ENCODE data around the gene IL34. TPM values are rescaled to one million over a fixed set of nuclear protein-coding genes. Genes with fewer than 3 reads are reported as not detected.
A peak's percentile ranks its signal among the peaks of the same experiment; 100 is the strongest.

Gene IL34
- total RNA-seq = 10 to 100 TPM in 1 of 3 donors, 1 to 10 TPM in 1, under 1 TPM in 1; 0.64 to 37.9 (median 7.5) TPM

- no peaks in the 10 kb centered on the region for H3K27me3 ChIP-seq
- no peaks in the 10 kb centered on the region for H3K9me3 ChIP-seq
- intact Hi-C loops (cut with DNase I; ENCODE audit: low total_unique reads) = no loop called here
- H3K4me3 ChIP-seq = peak within 1 kb of the TSS in 1 of 3 donors; percentile 15
- H3K36me3 ChIP-seq = no peaks in the 10 kb centered on the region
- TF ChIP-seq POLR2A (IDR thresholded peaks at IDR 0.05) (no peak), CTCF (IDR thresholded peaks at IDR 0.05) (no peak), POLR2AphosphoS5 (IDR thresholded peaks at IDR 0.05) (no peak)
- H3K4me1 ChIP-seq = no peaks in the 10 kb centered on the region
- H3K27ac ChIP-seq = peak within 1 kb of the TSS in 1 of 2 donors; percentile 52
- DNase-seq (ENCODE audit: low spot score in 2 of 2) = no peak
These were observed at the start of gene IL34 for GRCh38 chr16:70646260-70647241. IL34 (plus strand) TSS chr16:70646559; CDS start chr16:70646948, 389 bp downstream.

- Histone ChIP-seq H3K36me3 (no peaks in the 10 kb centered on the region), H3K4me1 (peaks cover 0 to 7% of the 10 kb centered on the region in 2 donors), H3K27ac (no peak overlapping the region), H3K27me3 (no peaks in the 10 kb centered on the region), H3K4me3 (no peak overlapping the region), H3K9me3 (no peaks in the 10 kb centered on the region)
- TF ChIP-seq POLR2A (IDR thresholded peaks at IDR 0.05) = no peak
- no peak for TF ChIP-seq POLR2AphosphoS5 (IDR thresholded peaks at IDR 0.05)
- TF ChIP-seq CTCF (IDR thresholded peaks at IDR 0.05) = no peak
- intact Hi-C loops (cut with DNase I; ENCODE audit: low total_unique reads) = no loop called here
- no peak for DNase-seq (ENCODE audit: low spot score in 2 of 2)
These were observed 49.1 kb upstream of the IL34 start for GRCh38 chr16:70597135-70597835.

GRCh38 chr16:70598937-70599503, 47.3 kb upstream of the IL34 start:
- no peak for TF ChIP-seq CTCF (IDR thresholded peaks at IDR 0.05)
- TF ChIP-seq POLR2AphosphoS5 (IDR thresholded peaks at IDR 0.05) = no peak
- no peak for TF ChIP-seq POLR2A (IDR thresholded peaks at IDR 0.05)
- DNase-seq (ENCODE audit: low spot score in 2 of 2) = no peak
- Histone ChIP-seq H3K4me1 (peaks cover 0 to 7% of the 10 kb centered on the region in 2 donors), H3K27me3 (no peaks in the 10 kb centered on the region), H3K36me3 (no peaks in the 10 kb centered on the region), H3K27ac (peak overlapping the region in 1 of 2 donors; percentile 12), H3K4me3 (no peak overlapping the region), H3K9me3 (no peaks in the 10 kb centered on the region)
- intact Hi-C loops (cut with DNase I; ENCODE audit: low total_unique reads) = no loop called here

- intact Hi-C loops (cut with DNase I; ENCODE audit: low total_unique reads) = no loop called here
- no peak for TF ChIP-seq POLR2A (IDR thresholded peaks at IDR 0.05)
- TF ChIP-seq POLR2AphosphoS5 (IDR thresholded peaks at IDR 0.05) = no peak
- no peak for TF ChIP-seq CTCF (IDR thresholded peaks at IDR 0.05)
- no peak overlapping the region for H3K4me3 ChIP-seq
- H3K9me3 ChIP-seq = no peaks in the 10 kb centered on the region
- H3K27me3 ChIP-seq = no peaks in the 10 kb centered on the region
- H3K4me1 ChIP-seq = no peaks in the 10 kb centered on the region
- H3K36me3 ChIP-seq = no peaks in the 10 kb centered on the region
- DNase-seq (ENCODE audit: low spot score in 2 of 2) = no peak
- H3K27ac ChIP-seq = no peak overlapping the region
These were observed 45.6 kb upstream of the IL34 start for GRCh38 chr16:70600730-70601129.
